Measurements from ENCODE around the gene CFAP97D2.
A peak's percentile ranks its signal among the peaks of the same experiment; 100 is the strongest.
"Not testable (repeated sequence)": the region's sequence is repeated elsewhere in the genome, so short reads cannot be mapped to it uniquely, and the experiment has no call there.

CFAP97D2 gene

GRCh38 chr13:114179087-114179658 is at the start of gene CFAP97D2:
TSS of gene CFAP97D2 (plus strand) at chr13:114179257. CDS start at chr13:114179331, 74 bp downstream.
- no peak for TF ChIP-seq Cebpa-rat (IDR thresholded peaks at IDR 0.05)
- Histone ChIP-seq H3K9ac (no peak within 1 kb of the TSS), H3K4me1 (peaks cover 0 to 29% (median 18%) of the 10 kb centered on the region in 10 experiments; a peak in 17 of 20 replicates), H3K9me3 (replicated peaks in 1 of 11) (peaks cover 1 to 13% (median 7%) of the 10 kb centered on the region in 11 experiments; a peak in 21 of 22 replicates), H3K27ac (no peak within 1 kb of the TSS), H3K4me2 (peak within 1 kb of the TSS in 8 of 11 experiments; percentile 6 to 65 (median 36); a peak in 14 of 22 replicates), H3K4me3 (no peak within 1 kb of the TSS), H3K36me3 (no peaks in the 10 kb centered on the region), H4K20me1 (no peaks in the 10 kb centered on the region), H3K27me3 (no peaks in the 10 kb centered on the region)

GRCh38 chr13:114129649-114130062 is 49.4 kb upstream of the CFAP97D2 start:
- Histone ChIP-seq H3K9me3 (replicated peaks in 1 of 11) (no peaks in the 10 kb centered on the region; a peak in 2 of 22 replicates), H3K36me3 (peaks cover 0 to 7% (median 0%) of the 10 kb centered on the region in 11 experiments; a peak in 3 of 22 replicates), H3K27ac (peak overlapping the region; percentile 63 to 97 (median 90)), H4K20me1 (peaks cover 33 to 68% (median 46%) of the 10 kb centered on the region in 11 experiments; a peak in 20 of 22 replicates), H3K4me1 (peaks cover 66 to 77% (median 69%) of the 10 kb centered on the region in 10 experiments), H3K4me3 (peak overlapping the region; percentile 72 to 97 (median 94)), H3K4me2 (peak overlapping the region; percentile 96 to 100 (median 99)), H3K9ac (peak overlapping the region; percentile 84 to 93 (median 89)), H3K27me3 (no peaks in the 10 kb centered on the region)
- TF ChIP-seq Cebpa-rat (IDR thresholded peaks at IDR 0.05): no peak

GRCh38 chr13:114130131-114130836 is 48.8 kb upstream of the CFAP97D2 start:
- peak overlapping the region; percentile 72 to 97 (median 94) for H3K4me3 ChIP-seq
- peaks cover 62 to 77% (median 69%) of the 10 kb centered on the region in 10 experiments for H3K4me1 ChIP-seq
- peak overlapping the region; percentile 84 to 93 (median 89) for H3K9ac ChIP-seq

GRCh38 chr13:114130837-114131582 is 48.0 kb upstream of the CFAP97D2 start:
- Histone ChIP-seq H4K20me1 (peaks cover 23 to 60% (median 32%) of the 10 kb centered on the region in 11 experiments; a peak in 18 of 22 replicates), H3K27ac (peak overlapping the region; percentile 63 to 97 (median 90)), H3K9ac (peak overlapping the region; percentile 84 to 93 (median 89)), H3K4me1 (peaks cover 57 to 76% (median 65%) of the 10 kb centered on the region in 10 experiments), H3K4me3 (peak overlapping the region; percentile 72 to 97 (median 94)), H3K27me3 (no peaks in the 10 kb centered on the region), H3K36me3 (peaks cover 0 to 7% (median 0%) of the 10 kb centered on the region in 11 experiments; a peak in 1 of 22 replicates), H3K9me3 (replicated peaks in 1 of 11) (no peaks in the 10 kb centered on the region), H3K4me2 (peak overlapping the region; percentile 96 to 100 (median 99))
- TF ChIP-seq Cebpa-rat (IDR thresholded peaks at IDR 0.05): no peak

More at GRCh38 chr13:114130131-114130836, 48.8 kb upstream of the CFAP97D2 start:
- Histone ChIP-seq H4K20me1 (peaks cover 27 to 67% (median 39%) of the 10 kb centered on the region in 11 experiments; a peak in 19 of 22 replicates), H3K9me3 (replicated peaks in 1 of 11) (no peaks in the 10 kb centered on the region; a peak in 2 of 22 replicates), H3K36me3 (peaks cover 0 to 7% (median 0%) of the 10 kb centered on the region in 11 experiments; a peak in 1 of 22 replicates), H3K27ac (peak overlapping the region; percentile 63 to 97 (median 90)), H3K4me2 (peak overlapping the region; percentile 96 to 100 (median 99)), H3K27me3 (no peaks in the 10 kb centered on the region)
- TF ChIP-seq Cebpa-rat (IDR thresholded peaks at IDR 0.05): no peak

GRCh38 chr13:114131583-114132418 is 47.3 kb upstream of the CFAP97D2 start:
- Histone ChIP-seq H3K27me3 (no peaks in the 10 kb centered on the region), H3K9ac (peak overlapping the region; percentile 84 to 93 (median 89)), H3K4me2 (peak overlapping the region; percentile 96 to 100 (median 99)), H4K20me1 (peaks cover 16 to 52% (median 27%) of the 10 kb centered on the region in 11 experiments; a peak in 17 of 22 replicates), H3K36me3 (peaks cover 0 to 7% (median 0%) of the 10 kb centered on the region in 11 experiments; a peak in 1 of 22 replicates), H3K27ac (peak overlapping the region; percentile 63 to 97 (median 90); a peak in 21 of 22 replicates), H3K4me1 (peaks cover 49 to 68% (median 57%) of the 10 kb centered on the region in 10 experiments), H3K9me3 (replicated peaks in 1 of 11) (no peaks in the 10 kb centered on the region), H3K4me3 (peak overlapping the region; percentile 72 to 97 (median 94))
- TF ChIP-seq Cebpa-rat (IDR thresholded peaks at IDR 0.05): no peak

GRCh38 chr13:114132419-114133121 is 46.5 kb upstream of the CFAP97D2 start, which contains the start of gene RASA3:
TSS of gene RASA3 (minus strand) at chr13:114132623. CDS start at chr13:114132489, 134 bp downstream.
- peak within 1 kb of the TSS; percentile 72 to 97 (median 94) for H3K4me3 ChIP-seq
- peaks cover 41 to 60% (median 50%) of the 10 kb centered on the region in 10 experiments for H3K4me1 ChIP-seq
- TF ChIP-seq Cebpa-rat (IDR thresholded peaks at IDR 0.05): no peak
- H3K27me3 ChIP-seq: no peaks in the 10 kb centered on the region
- H3K4me2 ChIP-seq: peak within 1 kb of the TSS; percentile 96 to 100 (median 99)
- no peaks in the 10 kb centered on the region for H3K9me3 ChIP-seq (replicated peaks in 1 of 11)
- peaks cover 8 to 44% (median 19%) of the 10 kb centered on the region in 11 experiments; a peak in 17 of 22 replicates for H4K20me1 ChIP-seq
- peaks cover 0 to 7% (median 0%) of the 10 kb centered on the region in 11 experiments; a peak in 1 of 22 replicates for H3K36me3 ChIP-seq
- H3K27ac ChIP-seq: peak within 1 kb of the TSS; percentile 63 to 97 (median 90); a peak in 21 of 22 replicates
- H3K9ac ChIP-seq: peak within 1 kb of the TSS; percentile 84 to 93 (median 89)

GRCh38 chr13:114133126-114133525 is 45.9 kb upstream of the CFAP97D2 start:
- Histone ChIP-seq H3K4me1 (peaks cover 35 to 55% (median 44%) of the 10 kb centered on the region in 10 experiments), H4K20me1 (peaks cover 3 to 39% (median 14%) of the 10 kb centered on the region in 11 experiments; a peak in 15 of 22 replicates)
- not testable (repeated sequence) for H3K27me3 ChIP-seq; H3K27ac ChIP-seq; H3K4me3 ChIP-seq; H3K36me3 ChIP-seq; H3K9ac ChIP-seq; H3K4me2 ChIP-seq; H3K9me3 ChIP-seq (replicated peaks in 1 of 11)

- not testable (repeated sequence) for H3K36me3 ChIP-seq; H3K27me3 ChIP-seq; H3K9ac ChIP-seq; H3K4me3 ChIP-seq; H3K27ac ChIP-seq; H3K9me3 ChIP-seq (replicated peaks in 1 of 11)
- H3K4me1 ChIP-seq: peaks cover 31 to 50% (median 40%) of the 10 kb centered on the region in 10 experiments
- H4K20me1 ChIP-seq: peaks cover 0 to 34% (median 10%) of the 10 kb centered on the region in 11 experiments; a peak in 15 of 22 replicates
- peak overlapping the region in 10 of 11 experiments; percentile 56 to 87 (median 74); a peak in 17 of 22 replicates for H3K4me2 ChIP-seq
These were observed 45.5 kb upstream of the CFAP97D2 start for GRCh38 chr13:114133552-114133951.

Measured in BLaER1 treated with 17β-estradiol and CSF1 and Interleukin-3, amounts not matched to agents 10 nM and 100 nM (cell line).